SK-N-SH treated with all-trans-retinoic acid at 6 μM for 48 hours (cell line): ENCODE results near the gene CNTLN.

Experiments used
- ATAC-seq: fragments of 200-7000 bp; cut with Tn5 transposase; 3 replicates; pipeline ENCODE4 v1.9.1; 2020; ENCODE audit warnings: mild to moderate bottlenecking, moderate library complexity
- ARNTL ChIP-seq: fragments of 450-650 bp; formaldehyde crosslinking; IDR thresholded peaks from 2 replicates; pipeline ENCODE4 v1.5.0; 2020; ENCODE audit warnings: low read depth, mild to moderate bottlenecking, moderate library complexity, borderline replicate concordance
- BACH2 ChIP-seq: fragments of 250-450 bp; sonication (Bioruptor Pico); IDR thresholded peaks from 2 replicates; pipeline ENCODE4 v1.9.0; 2021; ENCODE audit warnings: mild to moderate bottlenecking, borderline replicate concordance
- CSDC2 ChIP-seq: fragments of 250-450 bp; sonication (Bioruptor Pico); IDR thresholded peaks from 2 replicates; pipeline ENCODE4 v1.5.0; 2020; ENCODE audit warnings: mild to moderate bottlenecking, moderate library complexity
- CSRNP3 ChIP-seq: fragments of 250-450 bp; sonication (Bioruptor Pico); IDR thresholded peaks from 2 replicates; pipeline ENCODE4 v1.5.1; 2021; ENCODE audit warnings: mild to moderate bottlenecking, moderate library complexity
- GLIS3 ChIP-seq: fragments of 250-450 bp; sonication (Bioruptor Pico); IDR thresholded peaks from 2 replicates; pipeline ENCODE4 v1.5.0; 2020; ENCODE audit warnings: mild to moderate bottlenecking, moderate library complexity
- ISL1 ChIP-seq: fragments of 250-450 bp; sonication (Bioruptor Pico); IDR thresholded peaks from 2 replicates; pipeline ENCODE4 v2.1.2; 2022; ENCODE audit warnings: mild to moderate bottlenecking, moderate library complexity
- OSR1 ChIP-seq: fragments of 250-450 bp; sonication (Bioruptor Pico); IDR thresholded peaks from 2 replicates; pipeline ENCODE4 v1.8.0; 2022; ENCODE audit warnings: moderate library complexity, mild to moderate bottlenecking, inconsistent platforms
- PPARA ChIP-seq: fragments of 250-450 bp; sonication (Bioruptor Pico); IDR thresholded peaks from 2 replicates; pipeline ENCODE4 v1.5.0; 2020; ENCODE audit warnings: mild to moderate bottlenecking, borderline replicate concordance
- RARB ChIP-seq: fragments of 250-450 bp; sonication (Bioruptor Pico); IDR thresholded peaks from 2 replicates; pipeline ENCODE4 v1.8.0; 2021; ENCODE audit warnings: mild to moderate bottlenecking, moderate library complexity
- SNAI2 ChIP-seq: fragments of 250-450 bp; sonication (Bioruptor Pico); IDR thresholded peaks from 2 replicates; pipeline ENCODE4 v1.5.0; 2020; ENCODE audit warnings: mild to moderate bottlenecking, moderate library complexity
- TCF4 ChIP-seq: fragments of 250-450 bp; sonication (Bioruptor Pico); IDR thresholded peaks from 2 replicates; pipeline ENCODE4 v1.8.0; 2021; ENCODE audit warnings: mild to moderate bottlenecking, moderate library complexity, borderline replicate concordance
- TSHZ2 ChIP-seq: fragments of 250-450 bp; sonication (Bioruptor Pico); IDR thresholded peaks from 2 replicates; pipeline ENCODE4 v1.5.0; 2020; ENCODE audit warnings: mild to moderate bottlenecking, moderate library complexity
- ZC3H10 ChIP-seq: fragments of 250-450 bp; sonication (Bioruptor Pico); IDR thresholded peaks from 2 replicates; pipeline ENCODE4 v1.5.1; 2021; ENCODE audit warnings: mild to moderate bottlenecking, moderate library complexity
- ZFP3 ChIP-seq: fragments of 250-450 bp; sonication (Bioruptor Pico); IDR thresholded peaks from 2 replicates; pipeline ENCODE4 v1.5.0; 2020; ENCODE audit warnings: mild to moderate bottlenecking, moderate library complexity
- ZFP30 ChIP-seq: fragments of 450-650 bp; formaldehyde crosslinking; IDR thresholded peaks from 2 replicates; pipeline ENCODE4 v1.5.0; 2022; ENCODE audit warnings: mild to moderate bottlenecking, moderate library complexity
- ZNF565 ChIP-seq: fragments of 450-650 bp; formaldehyde crosslinking; conservative IDR thresholded peaks from 2 replicates; pipeline ENCODE4 v1.5.0; 2020; ENCODE audit warnings: low read depth, mild to moderate bottlenecking, moderate library complexity
- ZNF70 ChIP-seq: fragments of 450-650 bp; formaldehyde crosslinking; IDR thresholded peaks from 2 replicates; pipeline ENCODE4 v1.5.0; 2020; ENCODE audit warnings: mild to moderate bottlenecking, moderate library complexity
- ZNF8 ChIP-seq: fragments of 450-650 bp; formaldehyde crosslinking; IDR thresholded peaks from 2 replicates; pipeline ENCODE4 v1.5.0; 2020; ENCODE audit warnings: mild to moderate bottlenecking, moderate library complexity
- TF ChIP-seq, protein P1 (sequence below): fragments of 250-450 bp; sonication (Bioruptor Pico); IDR thresholded peaks from 2 replicates; pipeline ENCODE4 v1.5.1; 2020; ENCODE audit warnings: low read depth, mild to moderate bottlenecking, moderate library complexity
- TF ChIP-seq, protein P2 (sequence below): fragments of 250-450 bp; sonication (Bioruptor Pico); IDR thresholded peaks from 2 replicates; pipeline ENCODE4 v1.8.0; 2021; ENCODE audit warnings: low read depth, mild to moderate bottlenecking, moderate library complexity, borderline replicate concordance
- TF ChIP-seq, protein P3 (sequence below): fragments of 250-450 bp; sonication (Bioruptor Pico); IDR thresholded peaks from 2 replicates; pipeline ENCODE4 v1.8.0; 2020; ENCODE audit warnings: mild to moderate bottlenecking, moderate library complexity, borderline replicate concordance

Gene CNTLN

DNA sequence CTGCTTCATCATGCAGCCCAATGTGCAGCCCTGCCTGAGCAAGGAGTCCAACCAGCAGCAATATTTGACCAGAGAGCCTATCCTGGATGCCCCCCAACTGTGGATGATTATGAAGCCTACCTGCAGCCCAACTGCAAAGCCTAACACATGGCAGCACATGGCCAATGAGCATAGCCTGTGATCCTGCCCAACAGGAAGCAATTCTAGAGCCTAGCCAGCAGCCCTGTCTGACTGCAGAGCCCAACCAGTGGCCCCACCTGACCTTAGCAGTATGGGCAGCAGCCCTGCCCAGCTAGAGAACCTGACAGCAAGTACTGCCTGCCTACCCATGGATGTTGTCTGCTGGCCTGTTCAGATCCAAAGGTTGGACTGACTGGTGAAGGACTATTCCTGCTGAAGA, 346.7 kb downstream of the CNTLN start:
- no peak for ATAC-seq
- TF ChIP-seq TCF4 (CRISPR knock-in tag) (no peak), CSRNP3 (CRISPR knock-in tag) (no peak), ZNF8 (CRISPR knock-in tag) (no peak), ZNF565 (CRISPR knock-in tag) (no peak), ZFP3 (CRISPR knock-in tag) (no peak), ZC3H10 (CRISPR knock-in tag) (no peak), CSDC2 (CRISPR knock-in tag) (no peak), ZNF70 (no peak), TSHZ2 (no peak), BACH2 (CRISPR knock-in tag) (no peak), ISL1 (no peak), GLIS3 (CRISPR knock-in tag) (no peak), PPARA (CRISPR knock-in tag) (no peak)
- TF ChIP-seq, protein P1, sequence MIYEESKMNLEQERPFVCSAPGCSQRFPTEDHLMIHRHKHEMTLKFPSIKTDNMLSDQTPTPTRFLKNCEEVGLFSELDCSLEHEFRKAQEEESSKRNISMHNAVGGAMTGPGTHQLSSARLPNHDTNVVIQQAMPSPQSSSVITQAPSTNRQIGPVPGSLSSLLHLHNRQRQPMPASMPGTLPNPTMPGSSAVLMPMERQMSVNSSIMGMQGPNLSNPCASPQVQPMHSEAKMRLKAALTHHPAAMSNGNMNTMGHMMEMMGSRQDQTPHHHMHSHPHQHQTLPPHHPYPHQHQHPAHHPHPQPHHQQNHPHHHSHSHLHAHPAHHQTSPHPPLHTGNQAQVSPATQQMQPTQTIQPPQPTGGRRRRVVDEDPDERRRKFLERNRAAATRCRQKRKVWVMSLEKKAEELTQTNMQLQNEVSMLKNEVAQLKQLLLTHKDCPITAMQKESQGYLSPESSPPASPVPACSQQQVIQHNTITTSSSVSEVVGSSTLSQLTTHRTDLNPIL: no peak
- TF ChIP-seq, all 23 proteins: peak for 0

DNA sequence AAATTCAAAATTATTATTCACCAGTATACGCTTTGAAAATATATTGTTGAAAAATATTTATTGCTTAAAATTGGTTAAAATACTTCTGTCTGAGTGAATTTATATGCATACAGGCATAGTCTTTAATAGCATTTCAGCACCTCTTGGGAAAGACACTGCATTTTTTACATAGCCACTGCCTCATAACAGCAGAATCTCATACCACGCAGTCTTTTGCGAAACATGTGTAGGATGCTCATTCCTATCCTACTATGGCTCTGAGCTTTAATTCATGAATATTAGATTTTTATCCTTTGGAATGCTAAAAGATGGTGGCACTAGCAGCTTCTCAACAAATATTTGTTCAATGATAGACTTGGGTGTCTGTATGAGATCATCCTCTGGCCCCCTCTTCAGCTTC, 350.1 kb downstream of the CNTLN start:
- TF ChIP-seq GLIS3 (CRISPR knock-in tag): no peak
- no peak for TF ChIP-seq BACH2 (CRISPR knock-in tag)
- no peak for TF ChIP-seq ZFP30
- TF ChIP-seq RARB (CRISPR knock-in tag): no peak
- TF ChIP-seq TSHZ2: no peak
- no peak for TF ChIP-seq ISL1
- TF ChIP-seq, protein P2, sequence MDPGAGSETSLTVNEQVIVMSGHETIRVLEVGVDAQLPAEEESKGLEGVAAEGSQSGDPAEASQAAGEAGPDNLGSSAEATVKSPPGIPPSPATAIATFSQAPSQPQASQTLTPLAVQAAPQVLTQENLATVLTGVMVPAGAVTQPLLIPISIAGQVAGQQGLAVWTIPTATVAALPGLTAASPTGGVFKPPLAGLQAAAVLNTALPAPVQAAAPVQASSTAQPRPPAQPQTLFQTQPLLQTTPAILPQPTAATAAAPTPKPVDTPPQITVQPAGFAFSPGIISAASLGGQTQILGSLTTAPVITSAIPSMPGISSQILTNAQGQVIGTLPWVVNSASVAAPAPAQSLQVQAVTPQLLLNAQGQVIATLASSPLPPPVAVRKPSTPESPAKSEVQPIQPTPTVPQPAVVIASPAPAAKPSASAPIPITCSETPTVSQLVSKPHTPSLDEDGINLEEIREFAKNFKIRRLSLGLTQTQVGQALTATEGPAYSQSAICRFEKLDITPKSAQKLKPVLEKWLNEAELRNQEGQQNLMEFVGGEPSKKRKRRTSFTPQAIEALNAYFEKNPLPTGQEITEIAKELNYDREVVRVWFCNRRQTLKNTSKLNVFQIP (CRISPR knock-in tag): no peak
- no peak for TF ChIP-seq ARNTL (CRISPR knock-in tag)
- no peak for TF ChIP-seq TCF4 (CRISPR knock-in tag)
- TF ChIP-seq OSR1 (CRISPR knock-in tag): no peak
- no peak for TF ChIP-seq SNAI2 (CRISPR knock-in tag)
- ATAC-seq: no peak

GRCh38 chr9:17486396-17486795, 351.6 kb downstream of the CNTLN start:
- no peak for ATAC-seq
- TF ChIP-seq TCF4 (CRISPR knock-in tag) (no peak), ZFP3 (CRISPR knock-in tag) (no peak), BACH2 (CRISPR knock-in tag) (no peak)
- TF ChIP-seq, protein P1: no peak
- TF ChIP-seq, protein P3, sequence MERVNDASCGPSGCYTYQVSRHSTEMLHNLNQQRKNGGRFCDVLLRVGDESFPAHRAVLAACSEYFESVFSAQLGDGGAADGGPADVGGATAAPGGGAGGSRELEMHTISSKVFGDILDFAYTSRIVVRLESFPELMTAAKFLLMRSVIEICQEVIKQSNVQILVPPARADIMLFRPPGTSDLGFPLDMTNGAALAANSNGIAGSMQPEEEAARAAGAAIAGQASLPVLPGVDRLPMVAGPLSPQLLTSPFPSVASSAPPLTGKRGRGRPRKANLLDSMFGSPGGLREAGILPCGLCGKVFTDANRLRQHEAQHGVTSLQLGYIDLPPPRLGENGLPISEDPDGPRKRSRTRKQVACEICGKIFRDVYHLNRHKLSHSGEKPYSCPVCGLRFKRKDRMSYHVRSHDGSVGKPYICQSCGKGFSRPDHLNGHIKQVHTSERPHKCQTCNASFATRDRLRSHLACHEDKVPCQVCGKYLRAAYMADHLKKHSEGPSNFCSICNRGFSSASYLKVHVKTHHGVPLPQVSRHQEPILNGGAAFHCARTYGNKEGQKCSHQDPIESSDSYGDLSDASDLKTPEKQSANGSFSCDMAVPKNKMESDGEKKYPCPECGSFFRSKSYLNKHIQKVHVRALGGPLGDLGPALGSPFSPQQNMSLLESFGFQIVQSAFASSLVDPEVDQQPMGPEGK: no peak
- TF ChIP-seq, all 23 proteins: peak for 0
